Fibroblast of skin of scalp (primary cell): Measurements from ENCODE around the gene CDKN2B-AS1. TPM values are rescaled to one million over a fixed set of nuclear protein-coding genes. Genes with fewer than 3 reads are reported as not detected.
"Not testable (repeated sequence)": the region's sequence is repeated elsewhere in the genome, so short reads cannot be mapped to it uniquely, and the experiment has no call there.

ENCODE experiments used
- DNase-seq: peaks from one replicate; pipeline ENCODE4 v3.0.0-alpha.2; 2013
- polyA plus RNA-seq, 2 experiments: library from polyadenylated mRNA; unstranded; fragments of 120-200 nt; gene quantifications; one replicate each; pipeline ENCODE4 v1.2.1, GENCODE V29; 2013; ENCODE audit not compliant: insufficient read length in 2 of 2

Gene CDKN2B-AS1
- polyA plus RNA-seq (2013, experiment 1 of 2; ENCODE audit: insufficient read length) = 0.63 TPM
- 0.95 TPM for polyA plus RNA-seq (2013, experiment 2 of 2; ENCODE audit: insufficient read length)

- peak; percentile 60 for DNase-seq
These were observed at the start of gene CDKN2B-AS1 for GRCh38 chr9:21994556-21995005. TSS of gene CDKN2B-AS1 (plus strand) at chr9:21994791.

DNA sequence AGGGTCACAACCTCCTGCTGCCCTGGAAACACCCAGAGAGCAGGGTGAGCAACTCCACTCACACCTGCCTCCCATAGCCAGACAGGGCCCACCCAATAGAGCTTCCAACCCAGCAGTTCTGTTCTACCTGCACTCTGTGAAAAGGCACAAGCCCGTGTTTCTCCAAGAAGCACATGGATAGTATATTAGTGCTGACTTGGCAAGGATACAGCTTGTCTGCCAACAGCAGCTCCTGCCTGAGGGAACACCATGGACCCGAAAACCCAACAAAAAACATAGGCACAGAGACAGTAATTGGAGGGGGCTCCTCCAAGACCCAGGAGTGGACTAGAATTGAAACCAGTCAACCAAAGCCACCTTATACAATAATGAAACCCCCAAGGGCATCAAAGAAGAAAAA lies 49.0 kb upstream of the CDKN2B-AS1 start:
- DNase-seq = no peak

GRCh38 chr9:21958833-21959232 lies 35.8 kb upstream of the CDKN2B-AS1 start:
- DNase-seq = no peak

DNA sequence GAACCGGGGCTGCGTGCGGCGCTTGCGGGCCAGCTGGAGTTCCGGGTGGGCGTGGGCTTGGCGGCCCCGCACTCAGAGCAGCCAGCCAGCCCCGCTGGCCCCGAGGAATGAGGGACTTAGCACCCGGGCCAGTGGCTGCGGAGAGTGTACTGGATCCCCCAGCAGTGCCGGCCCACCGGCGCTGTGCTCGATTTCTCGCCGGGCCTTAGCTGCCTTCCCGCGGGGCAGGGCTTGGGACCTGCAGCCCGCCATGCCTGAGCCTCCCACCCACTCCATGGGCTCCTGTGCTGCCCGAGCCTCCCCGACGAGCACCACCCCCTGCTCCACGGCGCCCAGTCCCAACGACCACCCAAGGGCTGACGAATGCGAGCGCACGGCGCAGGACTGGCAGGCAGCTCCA lies 35.3 kb upstream of the CDKN2B-AS1 start:
- not testable (repeated sequence) for DNase-seq

- no peak for DNase-seq
These were observed 33.0 kb upstream of the CDKN2B-AS1 start for GRCh38 chr9:21961569-21961968.

- DNase-seq = no peak
These were observed 29.6 kb upstream of the CDKN2B-AS1 start for GRCh38 chr9:21964925-21965385.

DNA sequence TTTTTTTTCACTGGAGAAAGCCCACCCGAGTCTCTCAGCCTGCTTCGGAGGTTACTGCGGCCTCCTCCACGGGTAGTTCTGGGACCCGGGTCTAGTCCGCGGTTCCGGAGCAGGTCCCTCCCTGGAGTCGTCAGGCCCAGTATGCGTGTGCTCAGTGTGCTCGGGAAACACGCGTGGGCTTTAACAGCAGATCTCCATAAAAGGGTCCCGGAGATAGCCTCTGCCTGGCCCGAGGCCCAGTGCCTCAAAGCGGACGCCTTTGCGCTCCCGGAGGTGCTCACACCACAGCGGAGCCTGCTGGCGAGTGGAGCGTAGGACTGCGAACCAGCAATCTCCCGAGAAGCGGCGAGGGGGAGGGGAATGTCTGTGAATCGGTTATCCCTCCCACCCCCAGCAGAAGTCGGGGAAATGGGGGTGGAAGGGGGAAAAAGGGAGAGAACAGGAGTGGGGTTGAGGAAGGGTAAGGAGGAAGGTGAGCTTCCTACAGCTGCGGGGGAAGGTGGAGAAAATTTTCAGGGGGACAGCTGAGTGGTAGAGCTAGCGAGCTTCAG lies 29.1 kb upstream of the CDKN2B-AS1 start:
- DNase-seq = peak; percentile 70

- DNase-seq = no peak
These were observed 28.3 kb upstream of the CDKN2B-AS1 start for GRCh38 chr9:21966140-21966851.

DNA sequence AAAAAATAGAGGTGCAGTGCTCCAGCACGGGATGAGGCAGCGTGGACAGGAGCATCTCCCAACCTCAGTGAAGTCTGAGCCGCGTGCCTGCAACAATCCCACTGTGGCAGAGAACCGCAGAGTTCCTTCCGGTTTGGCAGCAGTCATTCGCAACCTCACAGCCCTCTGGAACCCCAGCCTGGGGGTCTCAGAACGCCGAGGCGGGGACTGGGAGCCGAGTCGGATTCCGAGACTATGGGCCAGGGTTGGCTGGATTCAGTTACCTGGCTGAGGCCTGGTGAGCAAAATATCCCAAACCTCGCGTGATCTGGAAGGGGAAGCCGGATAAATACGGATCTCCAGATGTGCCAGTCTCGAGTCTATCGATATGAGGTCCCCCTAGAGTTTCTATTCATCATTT lies 27.4 kb upstream of the CDKN2B-AS1 start:
- DNase-seq = no peak

DNA sequence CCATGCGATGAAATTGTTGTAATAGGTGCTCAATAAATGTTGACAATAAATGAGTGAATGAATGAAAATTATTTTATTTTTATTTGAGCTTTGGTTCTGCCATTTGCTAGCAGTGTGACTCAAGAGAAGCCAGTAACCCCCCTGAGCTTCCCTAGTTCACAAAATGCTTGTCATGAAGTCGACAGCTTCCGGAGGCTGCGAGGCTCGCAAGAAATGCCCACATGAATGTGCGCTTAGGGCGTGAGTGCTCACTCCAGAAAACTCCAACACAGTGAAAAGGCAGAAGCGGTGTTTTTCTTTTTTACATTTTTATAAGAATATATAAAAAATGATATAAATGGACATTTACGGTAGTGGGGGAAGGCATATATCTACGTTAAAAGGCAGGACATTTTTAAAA lies 26.9 kb upstream of the CDKN2B-AS1 start:
- no peak for DNase-seq

DNA sequence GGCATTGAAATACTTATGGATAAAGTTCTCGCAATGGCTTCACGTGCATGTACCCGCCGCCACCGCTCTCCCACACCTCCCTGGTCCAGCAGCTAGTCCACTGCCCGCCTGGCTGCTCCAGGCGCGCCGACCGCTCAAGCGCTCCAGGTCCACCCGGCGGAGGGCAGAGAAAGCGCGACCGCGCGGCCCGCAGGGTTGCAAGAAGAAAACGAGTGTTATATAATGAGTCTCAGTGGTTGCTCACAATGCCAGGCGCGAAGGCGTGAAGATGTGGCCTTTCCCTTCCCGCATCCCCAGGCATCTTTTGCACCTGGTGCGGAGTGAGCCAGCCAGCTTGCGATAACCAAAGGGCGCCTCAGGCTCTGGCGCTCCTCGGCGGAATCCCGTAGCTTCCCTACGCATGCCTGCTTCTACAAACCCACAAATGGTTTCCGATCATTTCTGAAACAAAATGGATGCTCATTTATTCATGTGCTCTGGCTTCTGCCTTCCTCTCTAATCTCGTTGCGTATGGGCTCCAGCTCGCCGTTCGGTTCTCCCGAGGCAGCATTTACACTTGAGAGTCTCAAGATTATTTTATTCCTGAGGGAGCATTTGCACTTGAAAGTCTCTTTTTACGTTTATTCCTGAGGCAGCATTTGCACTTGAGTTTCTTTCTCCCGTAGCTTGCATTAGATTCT lies 26.1 kb upstream of the CDKN2B-AS1 start:
- peak; percentile 26 for DNase-seq

GRCh38 chr9:21969011-21969940 lies 25.3 kb upstream of the CDKN2B-AS1 start:
- no peak for DNase-seq

DNA sequence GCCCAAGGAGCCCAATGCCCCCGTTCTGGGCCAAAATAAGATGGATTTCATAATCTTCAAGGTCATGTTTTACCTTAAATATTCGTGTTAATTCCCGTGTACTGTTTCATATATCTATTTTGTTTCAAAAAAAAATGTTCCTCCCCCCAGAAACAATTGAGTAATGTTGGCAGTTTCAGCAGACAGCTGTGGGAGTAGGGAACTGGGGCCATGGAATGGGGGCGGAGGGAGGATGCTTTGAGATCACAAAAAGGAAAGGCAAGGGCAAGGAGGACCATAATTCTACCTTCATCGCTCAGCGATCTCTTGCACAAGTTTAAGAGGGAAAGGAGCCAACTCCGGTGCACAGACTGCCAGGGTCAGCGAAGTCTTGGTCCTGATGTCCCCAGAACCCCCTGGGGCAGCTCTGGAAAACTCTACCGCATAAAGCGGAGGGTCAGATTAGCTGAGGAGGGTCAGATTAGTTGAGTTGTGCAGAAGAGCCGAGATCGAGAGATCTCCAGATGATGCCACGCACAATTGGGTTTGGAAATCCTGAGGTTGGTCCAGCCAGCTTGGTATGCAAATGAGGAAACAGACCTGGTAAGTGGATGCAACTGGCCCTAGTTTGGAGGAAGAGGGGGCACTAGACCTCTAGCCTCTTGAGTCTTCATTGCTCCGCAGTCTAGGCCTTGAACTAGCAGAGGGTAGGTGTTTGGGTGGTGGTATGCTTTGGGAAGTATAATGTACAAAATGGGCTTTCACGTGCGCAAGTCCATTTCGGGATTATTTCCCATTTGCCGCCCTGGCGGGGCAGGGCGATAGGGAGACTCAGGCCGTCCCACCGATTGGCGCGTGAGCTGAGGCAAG lies 24.4 kb upstream of the CDKN2B-AS1 start:
- DNase-seq = no peak

- DNase-seq = no peak
These were observed 23.6 kb upstream of the CDKN2B-AS1 start for GRCh38 chr9:21970800-21971640.

DNA sequence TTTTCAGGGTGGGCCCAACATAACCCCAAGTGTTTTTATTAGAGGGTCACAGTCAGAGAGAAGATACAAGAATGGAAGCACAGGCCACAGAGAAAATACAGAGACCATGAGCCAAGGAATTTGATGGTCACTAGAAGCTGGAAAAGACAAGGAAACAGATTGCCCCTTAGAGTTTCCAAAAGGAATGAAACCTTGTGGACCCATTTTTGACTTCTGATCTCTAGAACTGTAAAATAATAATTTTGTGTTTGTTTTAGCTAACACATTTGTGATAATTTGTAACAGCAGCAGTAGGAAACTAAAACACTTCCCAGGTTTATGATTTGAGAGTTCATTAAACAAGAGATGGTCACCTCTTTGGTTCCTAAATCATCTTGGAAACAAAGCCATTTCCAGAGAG lies 22.2 kb upstream of the CDKN2B-AS1 start:
- DNase-seq = no peak

- DNase-seq = no peak
These were observed 20.3 kb upstream of the CDKN2B-AS1 start for GRCh38 chr9:21974343-21974721.

DNA sequence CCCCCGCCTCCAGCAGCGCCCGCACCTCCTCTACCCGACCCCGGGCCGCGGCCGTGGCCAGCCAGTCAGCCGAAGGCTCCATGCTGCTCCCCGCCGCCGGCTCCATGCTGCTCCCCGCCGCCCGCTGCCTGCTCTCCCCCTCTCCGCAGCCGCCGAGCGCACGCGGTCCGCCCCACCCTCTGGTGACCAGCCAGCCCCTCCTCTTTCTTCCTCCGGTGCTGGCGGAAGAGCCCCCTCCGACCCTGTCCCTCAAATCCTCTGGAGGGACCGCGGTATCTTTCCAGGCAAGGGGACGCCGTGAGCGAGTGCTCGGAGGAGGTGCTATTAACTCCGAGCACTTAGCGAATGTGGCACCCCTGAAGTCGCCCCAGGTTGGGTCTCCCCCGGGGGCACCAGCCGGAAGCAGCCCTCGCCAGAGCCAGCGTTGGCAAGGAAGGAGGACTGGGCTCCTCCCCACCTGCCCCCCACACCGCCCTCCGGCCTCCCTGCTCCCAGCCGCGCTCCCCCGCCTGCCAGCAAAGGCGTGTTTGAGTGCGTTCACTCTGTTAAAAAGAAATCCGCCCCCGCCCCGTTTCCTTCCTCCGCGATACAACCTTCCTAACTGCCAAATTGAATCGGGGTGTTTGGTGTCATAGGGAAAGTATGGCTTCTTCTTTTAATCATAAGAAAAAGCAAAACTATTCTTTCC lies 19.7 kb upstream of the CDKN2B-AS1 start:
- no peak for DNase-seq

GRCh38 chr9:21976334-21976875 lies 18.2 kb upstream of the CDKN2B-AS1 start:
- no peak for DNase-seq

DNA sequence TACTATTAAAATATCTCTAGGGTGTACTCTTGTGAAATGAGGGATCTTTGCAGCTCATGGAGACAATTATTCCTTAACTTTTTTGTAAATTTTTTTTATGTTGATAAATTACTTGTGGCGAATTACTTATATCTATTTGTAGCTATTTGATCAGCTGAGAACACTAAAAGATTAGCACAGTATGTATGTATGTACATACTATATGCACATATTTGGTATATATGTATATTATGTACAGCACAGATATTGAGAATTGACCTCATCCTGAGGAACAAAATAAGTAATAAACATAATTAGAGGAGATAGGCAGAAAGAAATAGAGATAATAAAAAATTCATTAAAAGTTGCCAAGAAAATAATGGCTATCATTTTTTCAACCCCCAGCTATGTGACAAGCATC lies 12.2 kb upstream of the CDKN2B-AS1 start:
- DNase-seq = no peak
